Measurements from ENCODE around the gene TRAF1.

DNA sequence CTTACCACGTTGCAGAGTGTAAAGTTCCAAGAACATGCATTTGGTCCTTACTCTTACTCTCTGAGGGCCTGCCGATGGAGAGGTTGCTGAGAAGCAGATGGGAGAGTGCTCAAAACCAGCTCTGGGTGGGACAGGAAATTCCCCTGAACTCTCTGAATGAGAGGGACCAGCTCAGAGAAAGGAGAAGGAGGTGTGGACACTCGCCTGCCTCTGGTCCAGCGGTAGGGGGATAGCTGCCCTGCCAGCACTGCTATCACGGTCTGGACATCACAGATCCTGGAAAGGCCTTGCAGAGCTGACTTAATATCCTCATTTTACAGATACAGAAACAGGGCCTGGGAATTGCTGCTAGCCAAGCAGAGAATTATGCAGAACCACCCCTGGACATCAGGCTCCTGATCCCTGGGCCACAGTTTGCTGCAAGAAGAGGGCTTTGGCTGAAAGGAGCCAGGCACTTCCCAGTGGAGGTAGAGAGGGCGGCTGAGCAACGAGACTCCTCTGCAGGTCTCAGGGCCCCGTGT is 4.9 kb downstream of the TRAF1 start:
- no peak for TF ChIP-seq POLR2A (IDR thresholded peaks at IDR 0.05)
- TF ChIP-seq, protein P1, sequence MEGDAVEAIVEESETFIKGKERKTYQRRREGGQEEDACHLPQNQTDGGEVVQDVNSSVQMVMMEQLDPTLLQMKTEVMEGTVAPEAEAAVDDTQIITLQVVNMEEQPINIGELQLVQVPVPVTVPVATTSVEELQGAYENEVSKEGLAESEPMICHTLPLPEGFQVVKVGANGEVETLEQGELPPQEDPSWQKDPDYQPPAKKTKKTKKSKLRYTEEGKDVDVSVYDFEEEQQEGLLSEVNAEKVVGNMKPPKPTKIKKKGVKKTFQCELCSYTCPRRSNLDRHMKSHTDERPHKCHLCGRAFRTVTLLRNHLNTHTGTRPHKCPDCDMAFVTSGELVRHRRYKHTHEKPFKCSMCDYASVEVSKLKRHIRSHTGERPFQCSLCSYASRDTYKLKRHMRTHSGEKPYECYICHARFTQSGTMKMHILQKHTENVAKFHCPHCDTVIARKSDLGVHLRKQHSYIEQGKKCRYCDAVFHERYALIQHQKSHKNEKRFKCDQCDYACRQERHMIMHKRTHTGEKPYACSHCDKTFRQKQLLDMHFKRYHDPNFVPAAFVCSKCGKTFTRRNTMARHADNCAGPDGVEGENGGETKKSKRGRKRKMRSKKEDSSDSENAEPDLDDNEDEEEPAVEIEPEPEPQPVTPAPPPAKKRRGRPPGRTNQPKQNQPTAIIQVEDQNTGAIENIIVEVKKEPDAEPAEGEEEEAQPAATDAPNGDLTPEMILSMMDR (IDR thresholded peaks at IDR 0.05), result no peak
